Fibroblast of the aortic adventitia (primary cell): ENCODE measurements around the gene POLR1G. TPM values are rescaled to one million over a fixed set of nuclear protein-coding genes. Genes with fewer than 3 reads are reported as not detected.

ENCODE experiments used
- DNase-seq: peaks from one replicate; pipeline ENCODE4 v3.0.0-alpha.2; 2010; ENCODE audit warnings: low read depth
- H3K4me3 ChIP-seq: 2 replicates; pipeline ENCODE4 v1.5.1; 2011; ENCODE audit warnings: low read depth, mild to moderate bottlenecking, control low read depth, low read length, moderate library complexity
- total RNA-seq: library from RNA; depleted of rRNA; stranded (reverse); fragments of >200 nt; gene quantifications from 2 replicates; pipeline ENCODE4 v1.2.3, GENCODE V29; 2012; ENCODE audit warnings: low replicate concordance
- TF ChIP-seq, protein P1 (sequence below): IDR thresholded peaks from 2 replicates; pipeline ENCODE4 v1.5.1; 2011; ENCODE audit warnings: mild to moderate bottlenecking, low read length, control low read depth, inconsistent platforms; ENCODE audit not compliant: insufficient read depth

The POLR1G gene
- total RNA-seq, 1 donor = 5.7 TPM

GRCh38 chr19:45448425-45448756 lies 41.9 kb downstream of the POLR1G start:
- no peak overlapping the region for H3K4me3 ChIP-seq
- no peak for DNase-seq
- TF ChIP-seq, protein P1, sequence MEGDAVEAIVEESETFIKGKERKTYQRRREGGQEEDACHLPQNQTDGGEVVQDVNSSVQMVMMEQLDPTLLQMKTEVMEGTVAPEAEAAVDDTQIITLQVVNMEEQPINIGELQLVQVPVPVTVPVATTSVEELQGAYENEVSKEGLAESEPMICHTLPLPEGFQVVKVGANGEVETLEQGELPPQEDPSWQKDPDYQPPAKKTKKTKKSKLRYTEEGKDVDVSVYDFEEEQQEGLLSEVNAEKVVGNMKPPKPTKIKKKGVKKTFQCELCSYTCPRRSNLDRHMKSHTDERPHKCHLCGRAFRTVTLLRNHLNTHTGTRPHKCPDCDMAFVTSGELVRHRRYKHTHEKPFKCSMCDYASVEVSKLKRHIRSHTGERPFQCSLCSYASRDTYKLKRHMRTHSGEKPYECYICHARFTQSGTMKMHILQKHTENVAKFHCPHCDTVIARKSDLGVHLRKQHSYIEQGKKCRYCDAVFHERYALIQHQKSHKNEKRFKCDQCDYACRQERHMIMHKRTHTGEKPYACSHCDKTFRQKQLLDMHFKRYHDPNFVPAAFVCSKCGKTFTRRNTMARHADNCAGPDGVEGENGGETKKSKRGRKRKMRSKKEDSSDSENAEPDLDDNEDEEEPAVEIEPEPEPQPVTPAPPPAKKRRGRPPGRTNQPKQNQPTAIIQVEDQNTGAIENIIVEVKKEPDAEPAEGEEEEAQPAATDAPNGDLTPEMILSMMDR = no peak

DNA sequence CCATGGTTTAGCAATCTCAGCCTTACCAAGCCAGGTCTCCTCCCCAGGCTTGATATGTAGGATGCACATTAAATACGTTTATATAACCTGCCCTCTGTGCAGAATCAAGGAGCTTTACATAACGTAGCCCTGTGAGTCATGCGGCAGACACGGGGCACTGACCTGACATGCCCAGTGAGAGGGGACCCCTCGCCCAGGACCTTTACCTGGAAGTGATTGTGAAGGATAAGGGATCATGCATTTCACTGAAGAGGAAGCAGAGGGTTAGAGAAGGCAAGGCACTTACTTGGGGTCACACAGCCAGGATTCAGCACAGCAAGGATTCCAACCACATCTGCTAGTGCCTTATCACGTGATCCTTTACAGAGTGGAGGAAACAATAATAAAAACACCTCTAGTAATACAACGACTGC lies 42.4 kb downstream of the POLR1G start:
- DNase-seq = peak; percentile 20
- no peak overlapping the region for H3K4me3 ChIP-seq
- TF ChIP-seq, protein P1 = no peak

- H3K4me3 ChIP-seq = peak overlapping the region; percentile 67
- TF ChIP-seq, protein P1 = no peak
- no peak for DNase-seq
Observed at GRCh38 chr19:45450012-45450333, 43.5 kb downstream of the POLR1G start.

DNA sequence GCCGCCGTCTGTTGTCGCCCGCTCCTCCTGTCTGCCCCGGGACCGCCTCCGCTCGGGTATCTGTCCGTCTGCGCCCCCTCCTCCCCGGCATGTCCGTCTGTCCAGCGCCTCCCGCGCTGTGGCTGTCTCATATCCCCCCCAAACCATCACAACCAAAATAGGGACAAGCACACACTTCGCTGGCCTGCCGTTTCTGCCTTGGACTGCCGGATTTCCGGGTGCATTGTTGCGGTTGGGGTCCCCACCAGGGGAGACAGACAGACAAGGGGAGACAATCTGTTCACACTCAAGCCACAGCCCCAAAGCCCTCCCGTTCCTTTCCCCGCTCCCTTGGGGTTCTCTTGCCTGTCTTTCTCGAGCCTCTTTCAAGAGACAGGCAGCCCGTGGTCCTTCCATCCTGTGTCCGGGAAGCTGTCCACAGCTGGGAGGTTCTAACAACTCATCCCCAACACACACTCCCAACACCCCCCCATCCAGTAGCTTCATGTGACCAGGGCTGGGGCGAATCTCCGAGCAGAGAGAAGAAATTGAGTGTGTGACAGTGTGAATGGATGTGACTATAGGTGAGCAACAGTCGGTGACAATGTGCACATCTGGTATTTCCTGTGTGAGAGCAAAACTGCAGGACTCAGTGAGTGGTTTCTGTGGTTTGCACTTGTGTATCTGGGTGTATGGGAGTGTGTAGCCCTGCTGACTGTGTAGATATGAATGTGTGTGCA lies 44.8 kb downstream of the POLR1G start:
- DNase-seq = peak; percentile 58
- H3K4me3 ChIP-seq = peak overlapping the region; percentile 73
- TF ChIP-seq, protein P1 = no peak

- H3K4me3 ChIP-seq = no peak overlapping the region
- DNase-seq = no peak
Observed at GRCh38 chr19:45451850-45452387, 45.5 kb downstream of the POLR1G start.

GRCh38 chr19:45455707-45456499 lies 49.5 kb downstream of the POLR1G start:
- TF ChIP-seq, protein P1 = no peak
- DNase-seq = peak; percentile 99
- peak overlapping the region; percentile 48 for H3K4me3 ChIP-seq

More at GRCh38 chr19:45451850-45452387, 45.5 kb downstream of the POLR1G start:
- TF ChIP-seq, protein P1 = no peak
